Measurements from ENCODE around the gene TTC27.
"Not testable (repeated sequence)": the region's sequence is repeated elsewhere in the genome, so short reads cannot be mapped to it uniquely, and the experiment has no call there.

TTC27 gene

DNA sequence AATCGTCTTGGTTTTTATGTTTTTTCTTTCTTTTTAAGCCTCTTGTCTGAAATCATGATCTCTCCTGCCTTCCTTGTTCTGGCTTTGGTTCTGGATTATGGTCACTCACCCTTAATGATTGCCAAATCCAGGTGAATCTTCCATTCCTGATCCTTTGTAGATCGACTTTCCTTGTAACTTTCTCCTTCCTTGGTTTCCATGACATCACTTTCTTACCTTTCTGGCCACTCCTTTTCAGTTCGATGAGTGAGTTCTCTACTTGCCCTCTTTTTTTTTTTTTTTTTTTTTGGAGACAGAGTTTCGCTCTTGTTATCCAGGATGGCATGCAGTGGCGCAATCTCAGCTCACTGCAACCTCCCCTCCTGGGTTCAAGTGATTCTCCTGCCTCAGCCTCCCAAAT is 179.8 kb downstream of the TTC27 start:
- no peak for DNase-seq (ENCODE audit: low read depth)

DNA sequence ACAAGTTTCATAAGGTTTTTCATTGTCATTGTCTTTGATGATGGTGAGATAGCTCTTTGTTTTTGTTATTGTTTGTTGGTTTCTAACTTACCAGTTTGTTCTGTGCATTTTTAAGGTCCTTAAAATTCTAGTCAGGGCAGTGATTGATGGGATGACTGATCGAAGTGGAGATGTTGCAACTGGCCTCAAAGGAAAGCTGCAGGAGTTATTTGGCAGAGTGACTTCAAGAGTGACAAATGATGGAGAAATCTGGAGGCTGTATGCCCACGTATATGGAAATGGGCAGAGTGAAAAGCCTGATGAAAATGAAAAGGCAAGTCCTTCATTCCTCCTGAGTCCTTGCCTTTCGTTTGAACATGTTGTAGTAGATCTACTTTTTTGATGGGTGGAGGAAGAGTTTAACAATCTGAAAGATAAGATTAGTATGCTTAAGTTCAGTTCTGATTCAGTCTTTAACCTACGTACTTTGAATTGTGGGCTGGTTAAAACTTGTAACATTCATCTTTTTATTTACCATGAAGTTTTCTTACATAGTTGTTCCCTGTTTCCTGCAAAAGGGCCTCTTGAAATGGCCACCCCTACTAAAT is 183.2 kb downstream of the TTC27 start:
- DNase-seq (ENCODE audit: low read depth): no peak

DNA sequence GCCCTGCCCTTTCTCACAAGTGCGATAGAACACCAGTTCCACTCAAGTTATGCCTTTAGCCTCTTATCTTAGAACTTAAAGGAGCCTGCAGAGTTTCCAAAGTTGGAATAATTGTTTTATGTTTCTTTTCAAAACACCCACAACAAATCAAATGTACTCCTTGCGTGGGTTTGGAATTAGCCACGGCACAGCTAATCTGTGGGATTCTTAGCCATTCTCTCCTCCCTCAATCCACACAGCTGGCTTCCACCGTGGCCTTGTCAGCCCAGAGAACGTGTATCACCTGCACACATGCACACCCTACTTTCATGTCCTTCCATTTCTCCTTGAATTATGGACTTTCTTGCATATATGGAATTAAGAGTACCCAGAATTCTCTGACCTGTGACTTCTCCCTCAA is 183.8 kb downstream of the TTC27 start:
- DNase-seq (ENCODE audit: low read depth): no peak

DNA sequence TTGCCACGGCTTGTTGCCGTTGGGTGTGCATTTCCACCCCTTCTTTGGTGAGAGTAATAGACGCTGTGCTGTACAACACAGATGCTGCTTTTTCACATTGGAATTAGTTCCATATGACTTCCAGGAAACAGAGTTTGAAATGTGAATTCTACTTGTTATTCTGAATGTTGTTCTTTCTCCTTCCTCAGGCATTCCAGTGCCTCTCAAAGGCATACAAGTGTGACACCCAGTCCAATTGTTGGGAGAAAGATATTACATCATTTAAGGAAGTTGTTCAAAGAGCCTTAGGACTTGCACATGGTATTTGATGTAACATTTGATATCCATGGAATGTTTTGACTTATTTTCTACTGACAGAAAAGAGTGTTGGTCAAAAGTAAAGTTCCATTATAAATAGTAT is 184.5 kb downstream of the TTC27 start:
- DNase-seq (ENCODE audit: low read depth): no peak

DNA sequence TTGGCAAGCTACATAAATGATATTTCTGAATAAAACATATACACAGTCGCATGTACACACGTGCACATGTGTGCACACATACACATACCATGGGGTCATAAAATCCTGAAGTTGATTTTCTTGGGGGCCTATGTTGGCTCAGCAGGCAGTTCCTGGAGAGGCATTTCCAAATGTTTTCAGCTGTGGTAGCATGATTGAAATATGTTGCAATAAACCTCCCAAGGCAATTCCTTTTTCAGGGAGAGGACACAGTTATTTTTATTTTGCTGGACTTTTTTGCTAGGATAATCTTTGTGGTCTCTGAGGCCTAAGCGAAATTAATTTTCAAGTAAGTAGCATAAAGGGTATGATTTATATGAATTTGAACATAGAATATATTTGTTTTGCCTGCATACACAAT is 192.2 kb downstream of the TTC27 start:
- DNase-seq (ENCODE audit: low read depth): no peak

DNA sequence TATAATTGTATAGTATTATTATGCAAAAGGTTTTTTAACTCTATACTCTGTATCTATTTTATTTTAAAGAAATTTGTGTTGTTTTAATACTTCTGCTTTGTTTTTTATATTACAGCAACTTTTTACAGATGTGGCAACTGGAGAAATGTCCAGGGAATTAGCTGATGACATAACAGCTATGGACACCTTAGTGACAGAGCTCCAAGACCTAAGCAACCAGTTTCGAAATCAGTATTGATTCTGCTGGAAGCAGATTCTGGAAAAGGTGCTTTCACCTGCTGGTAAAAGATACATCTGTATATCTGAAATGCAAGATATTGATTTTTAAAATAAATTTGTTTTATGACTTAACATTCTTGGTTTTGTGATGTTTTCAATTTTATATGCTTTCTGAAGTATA is 192.9 kb downstream of the TTC27 start:
- no peak for DNase-seq (ENCODE audit: low read depth)

DNA sequence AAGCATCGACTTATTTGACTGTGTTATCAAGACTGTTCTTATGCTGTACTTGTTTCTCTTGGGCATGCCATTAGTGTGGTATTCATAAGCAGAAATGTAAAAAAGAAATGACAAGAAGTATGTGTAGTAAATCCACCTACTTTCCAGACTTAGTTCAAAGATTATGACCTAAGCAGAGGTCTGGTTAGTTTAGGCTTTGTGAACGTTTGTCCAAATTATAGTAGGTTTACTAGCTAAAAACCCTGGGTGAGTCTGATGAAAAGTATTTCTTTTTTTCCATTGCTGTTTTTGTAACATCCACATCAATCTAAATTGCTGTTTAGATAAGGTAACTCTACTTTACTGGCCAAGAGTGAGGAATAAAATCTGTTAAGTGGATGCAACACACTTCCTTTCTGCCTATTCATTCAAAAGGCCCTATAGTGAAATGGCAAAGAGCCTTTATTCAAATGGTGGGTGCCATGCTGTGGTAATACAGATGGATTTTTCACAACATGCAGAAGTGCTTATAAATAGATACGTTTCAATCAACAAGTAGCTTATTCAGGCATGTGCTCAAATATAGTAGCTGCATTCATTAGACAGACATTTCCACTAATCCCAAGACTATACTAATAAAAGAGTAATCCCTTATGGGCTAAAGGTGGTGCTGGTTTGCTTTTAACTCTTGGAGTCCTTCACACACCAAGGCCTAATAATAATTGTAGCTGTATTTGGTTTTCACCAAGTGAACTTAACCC is 196.4 kb downstream of the TTC27 start:
- DNase-seq (ENCODE audit: low read depth): no peak

DNA sequence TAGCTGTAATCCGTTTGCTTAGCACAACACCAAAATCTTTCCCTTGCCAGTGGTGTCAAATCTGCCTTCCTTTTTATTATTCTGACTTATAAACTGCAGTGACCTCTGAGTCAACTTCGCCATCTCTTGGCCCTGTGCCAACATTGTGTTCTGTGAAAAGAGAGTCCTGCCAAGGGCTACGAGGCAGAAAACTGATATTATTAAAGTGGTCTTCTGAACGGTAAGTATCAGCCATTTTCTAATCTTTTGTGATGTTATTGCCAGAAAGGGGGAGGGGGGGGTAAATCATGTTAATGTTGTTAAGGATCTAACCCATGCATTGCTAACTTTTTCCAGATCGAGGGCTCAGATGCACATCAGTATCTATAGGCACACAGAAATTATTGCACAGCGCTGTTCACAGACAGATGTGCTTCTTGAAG is 197.5 kb downstream of the TTC27 start:
- no peak for DNase-seq (ENCODE audit: low read depth)

DNA sequence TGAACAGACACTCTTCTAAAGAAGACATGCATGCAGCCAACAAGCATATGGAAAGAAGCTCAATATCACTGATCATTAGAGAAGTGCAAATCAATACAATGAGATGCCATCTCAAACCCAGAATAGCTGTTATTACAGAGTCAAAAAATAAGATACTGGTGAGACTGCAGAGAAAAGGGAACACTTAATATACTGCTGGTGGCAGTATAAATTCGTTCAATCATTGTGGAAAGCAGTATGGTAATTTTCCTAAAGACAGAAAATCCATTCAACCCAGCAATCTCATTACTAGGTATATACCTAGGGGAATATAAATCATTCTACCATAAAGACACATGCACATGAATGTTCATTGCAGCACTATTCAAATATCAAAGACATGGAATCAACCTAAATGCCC is 202.3 kb downstream of the TTC27 start:
- DNase-seq (ENCODE audit: low read depth): no peak

DNA sequence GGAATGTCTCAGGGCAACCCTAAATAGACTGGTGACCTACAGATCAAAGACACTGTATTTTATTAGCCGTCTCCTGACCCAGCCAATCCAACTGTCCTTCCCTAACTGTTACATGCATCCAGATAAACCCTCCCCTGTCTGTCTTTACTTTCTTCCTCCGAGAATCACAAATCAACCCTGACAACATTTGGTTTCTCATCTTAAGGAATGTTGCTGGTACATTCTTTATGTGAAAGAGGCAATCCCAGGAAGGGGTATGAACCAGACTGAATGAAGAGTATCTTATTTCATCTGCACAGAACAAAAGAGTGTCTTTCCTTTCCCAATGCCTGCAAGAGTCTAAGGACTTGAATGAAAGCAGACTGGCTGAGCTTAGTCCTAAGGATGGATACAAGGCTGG is 205.0 kb downstream of the TTC27 start:
- peak; percentile 7 for DNase-seq (ENCODE audit: low read depth)

DNA sequence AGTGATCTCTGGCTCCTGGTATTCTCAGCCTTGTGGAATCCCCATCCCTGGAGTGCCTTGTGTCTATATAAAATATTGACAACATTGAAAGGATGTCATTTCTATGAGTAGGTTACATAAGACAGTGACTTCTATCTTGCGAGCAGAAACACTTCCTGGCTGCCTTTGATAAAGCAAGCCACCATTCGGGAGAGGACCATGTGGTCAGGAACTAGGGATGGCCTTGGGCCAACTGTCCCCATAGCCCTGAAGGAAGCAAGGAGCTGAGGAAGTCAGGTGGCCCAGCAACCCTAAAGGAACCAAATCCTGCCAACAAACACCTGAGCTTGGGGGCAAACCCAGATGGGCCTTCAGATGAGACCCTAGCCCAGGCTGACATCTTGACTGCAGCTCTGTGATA is 205.9 kb downstream of the TTC27 start:
- DNase-seq (ENCODE audit: low read depth): no peak

DNA sequence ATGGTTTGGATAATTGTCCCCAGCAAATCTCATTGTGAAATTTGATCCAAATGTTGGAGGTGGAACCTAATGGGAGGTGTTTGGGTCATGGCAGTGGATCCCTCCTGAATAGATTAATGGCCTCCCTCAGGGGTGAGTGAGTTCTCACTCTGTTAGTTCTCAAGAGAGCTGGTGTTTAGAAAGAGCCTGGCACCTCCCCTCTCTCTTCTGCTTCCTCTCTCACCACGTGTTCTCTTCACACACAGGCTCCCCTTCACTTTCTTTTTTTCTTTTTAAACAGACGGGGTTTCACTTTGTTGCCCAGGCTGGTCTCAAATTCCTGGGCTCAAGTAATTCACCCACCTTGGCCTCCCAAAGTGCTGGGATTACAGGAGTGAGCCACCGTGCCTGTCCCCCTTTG is 207.3 kb downstream of the TTC27 start:
- DNase-seq (ENCODE audit: low read depth): no peak

DNA sequence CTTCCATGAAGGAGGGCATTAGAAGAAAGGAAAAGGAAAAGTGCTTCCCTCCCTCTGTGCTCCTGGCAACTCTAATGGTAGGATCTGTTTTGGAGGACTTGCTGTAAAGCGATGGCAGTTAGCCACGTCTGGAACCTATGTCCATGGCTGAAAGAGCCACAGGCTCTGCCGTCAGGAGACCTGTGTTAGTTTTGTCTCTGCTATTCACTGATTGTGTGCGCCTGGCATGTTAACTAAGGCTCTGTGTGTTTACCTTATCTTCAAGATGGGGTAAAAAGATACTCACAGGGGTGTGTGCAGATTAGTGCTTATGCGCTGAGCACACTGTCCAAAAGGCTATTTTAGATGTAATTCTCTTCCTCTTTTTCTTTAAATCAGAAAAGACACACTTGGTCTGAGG is 209.1 kb downstream of the TTC27 start:
- no peak for DNase-seq (ENCODE audit: low read depth)

DNA sequence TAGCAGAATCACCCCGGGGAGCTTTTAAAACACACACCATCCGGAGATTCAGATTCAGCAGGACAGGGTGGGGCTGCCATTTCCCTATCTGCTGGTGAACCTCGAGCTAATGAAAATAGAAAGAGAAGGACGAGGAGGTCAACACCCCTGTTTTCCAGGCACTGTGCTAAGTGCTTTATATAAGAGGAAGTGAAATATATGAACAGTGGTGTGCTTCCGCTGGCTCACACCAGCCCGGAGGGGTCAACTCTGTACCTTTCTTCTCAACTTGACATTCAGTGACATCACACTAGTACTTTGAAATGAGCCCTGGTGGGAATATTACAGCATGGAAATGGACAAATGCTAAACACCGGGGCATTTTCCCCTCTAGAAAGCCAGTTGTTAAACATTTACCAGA is 210.6 kb downstream of the TTC27 start:
- no peak for DNase-seq (ENCODE audit: low read depth)

DNA sequence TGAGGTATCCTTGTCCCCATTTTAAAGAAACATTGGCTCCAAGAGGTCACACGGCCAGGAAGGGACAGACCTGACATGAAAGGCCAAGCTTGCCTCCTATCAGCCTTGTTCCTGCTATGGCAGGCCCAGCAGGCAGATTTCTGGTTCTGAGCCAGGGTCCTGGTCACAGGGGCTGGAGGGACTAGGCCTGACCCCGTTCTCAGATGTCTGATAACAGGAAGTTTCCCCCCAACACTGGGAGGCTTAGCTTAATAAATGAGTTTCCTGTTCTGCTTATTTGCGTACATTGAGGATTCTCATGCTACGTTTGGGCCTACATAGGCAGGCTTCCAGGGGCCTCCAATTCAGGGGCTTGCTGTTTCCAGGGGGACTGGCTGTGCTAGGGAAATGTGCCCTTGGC is 211.1 kb downstream of the TTC27 start:
- DNase-seq (ENCODE audit: low read depth): no peak

DNA sequence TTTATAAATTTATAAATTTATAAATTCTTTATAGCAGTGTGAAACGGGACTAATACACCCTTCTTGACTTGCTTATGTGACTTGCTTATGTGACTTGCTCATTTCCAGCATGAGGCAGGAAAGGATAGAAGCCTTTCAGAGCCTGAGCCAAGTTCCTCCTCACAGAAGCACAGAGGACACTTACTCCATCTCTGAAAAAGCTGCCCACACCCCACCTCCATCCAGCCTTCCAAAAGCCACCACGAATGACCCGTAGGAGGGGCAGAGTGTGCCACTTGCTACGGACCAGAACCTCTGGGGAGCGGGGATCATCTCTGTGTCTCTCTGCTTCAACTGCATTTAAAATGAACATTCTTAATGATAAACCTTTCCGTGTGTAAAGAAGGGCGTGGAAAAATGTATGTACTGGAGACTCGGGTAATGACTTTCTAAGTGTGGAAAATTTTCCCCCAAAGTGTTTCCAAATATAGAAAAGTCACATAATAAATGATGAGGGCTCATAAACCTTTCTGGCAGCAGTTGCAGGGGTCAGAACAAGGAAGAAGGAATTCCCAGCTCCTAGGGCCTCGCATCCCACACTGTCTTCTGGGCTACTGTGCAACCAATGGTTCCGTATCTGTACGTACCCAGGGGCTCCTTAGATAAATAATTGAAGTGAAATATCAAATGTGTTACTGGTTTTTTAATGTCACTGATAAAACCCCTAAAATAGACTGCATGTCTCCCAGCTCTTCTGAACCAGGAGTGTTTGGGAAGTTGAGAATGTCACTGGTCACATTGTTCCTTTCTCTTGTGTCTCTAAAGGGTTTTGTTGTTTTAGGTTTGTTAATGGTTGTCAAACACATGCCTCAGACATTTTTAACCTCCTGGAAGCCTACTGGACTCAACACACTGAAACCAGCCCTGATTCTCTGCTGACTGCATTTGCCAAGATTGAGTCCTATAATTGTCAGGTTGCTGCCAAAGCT is 214.4 kb downstream of the TTC27 start:
- no peak for DNase-seq (ENCODE audit: low read depth)

DNA sequence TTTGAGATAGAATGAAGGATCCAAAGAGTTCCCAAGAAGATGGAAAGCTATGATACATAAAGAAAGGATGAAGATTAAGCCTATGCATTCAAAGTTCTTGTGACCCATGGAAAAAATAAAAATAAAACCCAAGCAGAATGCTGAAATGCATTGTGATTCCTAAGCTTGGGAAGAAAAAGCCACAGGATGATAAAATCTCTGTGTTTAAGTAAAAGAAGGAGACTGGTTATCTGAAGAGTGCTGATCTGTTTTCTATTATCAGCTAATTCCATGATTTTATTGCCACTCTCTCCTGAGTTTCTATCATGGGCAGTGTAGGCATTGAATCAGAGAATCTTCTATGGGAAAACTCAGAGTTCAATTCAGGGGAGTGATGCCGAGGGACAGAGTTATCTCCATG is 215.8 kb downstream of the TTC27 start:
- DNase-seq (ENCODE audit: low read depth): no peak

DNA sequence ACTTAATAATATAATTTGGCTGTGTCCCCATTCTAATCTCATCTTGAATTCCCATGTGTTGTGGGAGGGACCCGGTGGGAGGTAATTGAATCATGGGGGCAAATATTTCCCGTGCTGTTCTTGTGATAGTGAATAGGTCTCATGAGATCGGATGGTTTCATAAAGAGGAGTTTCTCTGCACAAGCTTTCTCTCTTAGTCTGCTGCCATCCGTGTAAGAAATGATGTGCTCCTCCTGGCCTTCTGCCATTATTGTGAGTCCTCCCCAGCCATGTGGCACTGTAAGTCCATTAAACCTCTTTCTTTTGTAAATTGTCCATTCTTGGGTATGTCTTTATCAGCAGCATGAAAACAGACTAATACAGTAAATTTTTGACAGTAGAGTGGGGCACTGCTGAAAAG is 216.4 kb downstream of the TTC27 start:
- no peak for DNase-seq (ENCODE audit: low read depth)

DNA sequence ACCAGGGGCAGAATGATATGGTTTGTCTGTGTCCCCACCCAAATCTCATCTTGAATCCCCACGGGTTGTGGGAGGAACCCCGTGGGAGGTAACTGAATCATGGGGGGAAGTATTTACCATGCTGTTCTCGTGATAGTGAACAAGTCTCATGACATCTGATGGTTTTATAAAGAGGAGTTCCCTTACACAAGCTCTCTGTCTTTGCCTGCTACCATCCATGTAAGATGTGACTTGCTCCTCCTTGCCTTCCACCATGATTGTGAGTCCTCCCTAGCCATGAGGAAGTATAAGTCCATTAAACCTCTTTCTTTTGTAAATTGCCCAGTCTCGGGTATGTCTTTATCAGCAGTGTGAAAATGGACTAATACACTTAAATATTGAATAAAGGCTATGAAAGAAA is 218.4 kb downstream of the TTC27 start:
- not testable (repeated sequence) for DNase-seq (ENCODE audit: low read depth)

DNA sequence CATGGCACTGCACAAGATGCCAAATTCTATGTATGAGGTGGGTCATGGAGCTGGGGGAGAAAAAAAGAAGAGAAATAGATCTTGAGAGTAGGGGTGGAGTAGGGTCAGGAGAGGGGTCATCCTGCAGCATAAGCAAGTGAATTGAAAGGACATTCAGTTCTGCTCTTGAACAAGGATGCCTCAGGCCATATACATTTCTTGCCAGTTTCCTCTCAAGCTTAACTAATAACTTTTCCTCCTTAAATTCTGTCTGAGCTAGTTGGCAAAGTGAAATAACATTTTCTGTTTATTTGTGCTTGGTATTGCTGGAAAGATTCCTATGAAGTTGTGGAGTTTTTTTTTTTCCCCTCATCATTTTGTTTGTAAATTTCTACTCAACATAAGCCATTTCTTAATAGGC is 219.9 kb downstream of the TTC27 start:
- no peak for DNase-seq (ENCODE audit: low read depth)

DNA sequence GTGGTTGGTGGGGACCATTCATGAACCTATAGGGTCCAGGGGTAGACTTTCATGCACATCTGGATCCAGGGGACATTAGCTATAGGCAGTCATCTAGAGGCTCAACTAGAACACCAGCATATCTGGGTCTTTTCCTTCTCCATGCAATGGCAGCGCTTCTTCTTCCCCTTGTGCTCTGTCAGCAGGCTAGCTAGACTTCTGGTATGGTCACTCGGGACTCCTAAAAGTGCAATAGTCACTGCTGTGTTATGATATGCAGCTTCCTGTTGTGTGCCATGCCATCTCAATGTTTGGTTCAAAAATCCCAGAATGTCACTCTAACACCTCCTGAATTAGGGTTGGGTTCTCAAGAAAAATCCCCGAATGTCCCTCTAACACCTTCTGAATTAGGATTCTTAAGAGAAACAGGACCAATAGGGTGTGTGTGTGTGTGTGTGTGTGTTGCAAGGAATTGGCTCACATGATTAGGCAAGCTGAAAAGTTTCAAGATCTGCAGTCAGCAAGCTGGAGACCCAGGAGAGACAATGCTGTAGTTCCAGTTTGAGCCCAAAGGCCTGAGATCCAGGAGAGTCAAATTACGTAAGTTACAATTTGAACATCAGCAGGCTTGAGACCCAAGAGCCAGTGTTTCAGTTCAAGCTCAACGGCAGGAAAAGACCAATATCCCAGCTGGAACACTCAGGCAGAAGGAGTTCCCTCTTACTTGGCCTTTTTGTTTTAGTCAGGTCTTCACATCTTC is 221.8 kb downstream of the TTC27 start:
- DNase-seq (ENCODE audit: low read depth): no peak

DNA sequence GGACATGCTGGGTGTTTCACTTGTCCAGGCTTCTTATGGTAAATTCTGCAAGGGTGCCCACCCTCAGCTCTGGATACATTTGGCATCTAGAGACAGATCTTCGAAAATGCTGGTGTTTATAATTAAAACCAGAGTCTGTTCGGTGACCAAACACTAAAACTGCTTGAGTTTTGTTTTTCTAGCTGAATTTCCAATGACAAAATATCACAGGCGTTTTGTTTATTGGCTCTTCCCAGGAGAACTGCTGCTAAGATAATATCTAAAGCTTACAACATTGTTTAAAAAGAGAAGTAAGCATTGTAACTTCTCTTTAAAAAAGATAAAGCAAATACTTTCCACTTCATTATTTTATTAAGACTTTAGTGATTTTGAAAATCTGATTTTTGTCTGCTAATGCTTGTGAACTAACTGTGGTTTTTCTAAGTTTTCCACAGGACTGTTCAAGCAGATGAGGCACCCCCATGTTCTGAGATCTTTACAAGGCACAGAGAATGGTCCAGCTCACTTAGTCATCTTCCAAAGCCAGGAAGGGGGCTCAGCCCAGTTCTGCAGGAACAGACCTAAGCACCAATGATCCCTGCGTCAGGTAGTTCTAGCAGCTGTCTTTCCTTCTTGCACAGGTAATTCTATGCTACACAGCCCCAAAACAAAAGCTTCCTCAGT is 224.1 kb downstream of the TTC27 start:
- DNase-seq (ENCODE audit: low read depth): no peak
